HG03521 (cell line): ENCODE results near the gene ADIG.

Experiments used
- ATAC-seq: cut with Tn5 transposase; IDR thresholded peaks from one replicate; pipeline ENCODE4 v1.9.1; 2021; ENCODE audit warnings: mild to moderate bottlenecking, moderate library complexity; ENCODE audit not compliant: unreplicated experiment

The ADIG gene

DNA sequence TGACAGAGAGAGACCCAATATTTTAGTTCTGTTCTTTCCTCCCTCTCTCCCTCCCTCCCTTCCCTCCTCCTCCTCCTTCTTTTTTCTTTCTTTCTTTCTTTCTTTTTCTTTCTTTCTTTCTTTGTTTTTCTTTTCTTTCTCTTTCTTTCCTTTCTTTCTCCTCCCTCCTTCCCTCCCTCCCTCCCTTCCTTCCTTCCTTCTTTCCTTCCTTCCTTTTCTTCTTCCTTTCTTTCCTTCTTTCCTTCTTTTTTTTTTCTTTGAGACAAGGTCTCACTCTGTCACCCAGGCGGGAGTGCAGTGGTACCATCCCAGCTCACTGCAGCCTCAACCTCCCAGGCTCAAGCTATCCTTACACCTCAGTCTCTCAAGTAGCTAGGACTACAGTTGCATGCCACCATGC, 49.0 kb downstream of the ADIG start:
- no peak for ATAC-seq

DNA sequence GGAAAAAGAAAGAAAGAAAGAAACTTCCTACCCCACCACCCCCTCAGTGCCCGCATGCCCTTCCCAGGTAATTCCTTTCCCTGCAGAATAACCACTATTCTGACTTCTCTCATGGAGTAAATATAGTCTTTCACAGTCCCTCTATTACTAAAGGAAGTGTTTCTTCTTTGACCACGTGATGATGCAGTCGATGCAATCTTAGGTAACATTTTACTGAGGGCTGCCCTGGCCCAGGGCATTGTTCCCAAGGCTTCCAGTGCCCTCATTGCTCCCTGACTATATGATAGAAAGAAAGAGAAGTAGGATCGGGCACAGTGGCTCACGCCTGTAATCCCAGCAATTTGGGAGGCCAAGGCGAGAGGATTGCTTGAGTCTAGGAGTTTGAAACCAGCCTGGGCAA, 49.7 kb downstream of the ADIG start:
- ATAC-seq = no peak

DNA sequence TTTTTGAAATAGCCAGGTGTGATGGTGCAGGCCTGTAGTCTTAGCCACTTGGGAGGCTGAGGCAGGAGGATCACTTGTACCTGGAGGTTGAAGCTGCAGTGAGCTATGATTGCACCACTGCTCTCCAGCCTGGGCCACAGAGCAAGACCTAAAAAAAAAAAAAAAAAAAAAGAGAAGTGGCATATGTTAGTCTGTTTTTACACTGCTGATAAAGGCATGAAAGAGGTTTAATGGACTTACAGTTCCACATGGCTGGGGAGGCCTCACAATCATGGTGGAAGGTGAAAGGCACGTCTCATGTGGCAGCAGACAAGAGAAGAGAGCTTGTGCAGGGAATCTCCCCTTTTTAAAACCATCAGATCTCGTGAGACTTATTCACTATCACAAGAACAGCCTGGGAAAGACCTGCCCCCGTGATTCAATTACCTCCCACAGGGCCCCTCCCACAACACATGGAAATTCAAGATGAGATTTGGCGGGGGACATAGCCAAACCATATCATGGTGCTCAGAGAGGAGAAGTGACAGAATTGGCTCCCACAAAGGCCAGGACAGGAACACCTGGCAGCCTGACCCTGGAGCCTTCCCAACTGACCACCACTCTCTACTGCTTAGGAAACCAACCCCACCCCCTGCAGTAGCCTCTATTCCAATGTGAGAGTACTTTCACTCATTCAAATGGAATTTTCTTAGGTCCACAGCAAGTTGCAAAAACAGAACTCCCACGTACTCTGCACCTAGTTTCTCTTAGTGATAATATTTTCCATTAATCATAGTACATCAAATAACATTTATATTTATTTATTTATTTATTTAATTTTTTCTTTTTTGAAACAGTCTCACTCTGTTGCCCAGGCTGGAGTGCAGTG, 50.4 kb downstream of the ADIG start:
- ATAC-seq = no peak

DNA sequence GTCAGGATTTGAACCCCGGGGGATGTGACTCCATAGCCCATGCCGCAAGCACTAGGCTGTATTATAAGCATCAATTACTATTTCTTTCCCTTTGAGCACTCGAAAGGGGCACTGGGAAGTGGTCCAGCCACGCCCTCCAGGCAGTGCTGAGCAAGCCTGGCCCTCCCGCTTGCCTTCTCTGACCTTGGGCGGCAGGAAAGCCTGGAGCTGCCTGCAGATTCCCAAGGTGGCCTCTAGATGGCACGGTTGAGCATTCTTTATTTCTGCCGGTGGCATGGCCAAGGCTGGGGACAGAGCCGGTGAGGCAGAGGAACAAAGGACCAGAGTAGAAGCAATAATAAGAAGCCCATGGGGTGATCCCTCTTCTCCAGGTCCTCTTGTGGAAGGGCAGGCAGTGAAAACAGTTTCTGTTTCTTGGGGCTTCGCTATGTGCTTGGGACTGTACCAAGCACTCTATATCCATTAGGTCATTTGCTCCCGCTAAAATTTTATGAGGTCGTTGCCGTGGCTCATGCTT, 52.6 kb downstream of the ADIG start:
- ATAC-seq = no peak

DNA sequence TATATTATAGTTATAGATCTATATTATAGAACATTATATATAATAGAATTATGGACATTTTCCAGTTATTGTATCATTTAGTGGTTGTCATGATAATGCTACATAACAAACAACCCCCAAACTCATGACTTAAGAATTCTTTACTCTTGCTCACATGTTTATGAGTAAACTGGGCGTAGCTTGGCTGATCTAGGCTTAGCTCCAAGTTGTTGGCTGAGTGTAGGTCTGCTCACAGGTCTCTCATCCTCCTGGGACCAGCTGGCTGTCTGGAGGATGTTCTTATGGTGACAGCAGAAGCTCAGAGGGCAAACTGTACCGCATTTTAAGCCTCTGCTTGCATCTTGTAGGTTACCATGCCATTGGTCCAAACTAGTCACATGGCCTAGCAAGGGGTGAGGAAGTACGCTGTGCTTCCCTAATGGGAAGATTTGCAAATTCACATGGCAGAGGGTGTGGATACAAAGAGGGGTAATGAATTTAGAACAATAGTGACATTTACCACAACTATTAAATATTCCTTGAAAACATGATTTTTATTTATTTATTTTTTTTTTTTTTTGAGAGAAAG, 54.8 kb downstream of the ADIG start:
- ATAC-seq = no peak
